Ramos (cell line): ENCODE measurements around the gene PROC.
"Not testable (repeated sequence)": the region's sequence is repeated elsewhere in the genome, so short reads cannot be mapped to it uniquely, and the experiment has no call there.

ENCODE experiments used
- in situ Hi-C: fragments of 300-500 bp; cut with MboI; formaldehyde crosslinking; loops from one replicate; pipeline ENCODE4 v1.14.3; 2022; ENCODE audit warnings: low sequenced_read_pairs; ENCODE audit not compliant: unreplicated experiment

PROC gene

DNA sequence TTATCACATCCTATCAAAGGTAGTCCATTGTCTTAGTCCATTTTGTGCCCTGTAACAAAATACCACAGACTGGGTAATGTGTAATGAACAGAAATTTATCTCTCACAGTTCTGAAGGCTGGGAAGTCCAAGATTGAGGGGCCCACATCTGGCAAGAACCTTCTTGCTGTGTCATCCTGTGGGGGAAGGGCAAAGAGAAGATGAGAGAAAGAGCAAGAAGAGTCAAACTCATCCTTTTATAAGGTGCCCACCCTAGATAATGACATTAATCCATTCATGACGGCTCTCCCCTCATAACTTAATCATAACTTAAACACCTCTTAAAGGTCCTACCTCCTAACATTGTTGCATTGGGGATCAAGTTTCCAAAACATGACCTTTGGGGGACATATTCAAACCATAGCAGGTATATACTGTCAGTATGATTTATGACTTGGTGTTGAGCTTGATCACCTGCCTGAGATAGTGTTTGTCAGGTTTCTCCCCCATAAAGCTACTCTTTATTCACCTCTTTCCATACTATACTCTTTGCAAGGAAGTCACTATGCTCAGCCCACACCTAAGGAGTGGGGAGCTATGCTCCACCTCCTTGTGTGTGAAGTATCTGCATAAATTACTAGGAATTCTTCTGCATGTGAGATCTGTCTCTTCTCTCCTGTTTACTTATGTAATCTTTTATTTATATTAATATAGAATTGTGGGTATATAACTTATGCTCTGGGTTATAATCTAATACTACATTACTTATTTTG lies 25.2 kb upstream of the PROC start:
- in situ Hi-C loops: no loop called here

DNA sequence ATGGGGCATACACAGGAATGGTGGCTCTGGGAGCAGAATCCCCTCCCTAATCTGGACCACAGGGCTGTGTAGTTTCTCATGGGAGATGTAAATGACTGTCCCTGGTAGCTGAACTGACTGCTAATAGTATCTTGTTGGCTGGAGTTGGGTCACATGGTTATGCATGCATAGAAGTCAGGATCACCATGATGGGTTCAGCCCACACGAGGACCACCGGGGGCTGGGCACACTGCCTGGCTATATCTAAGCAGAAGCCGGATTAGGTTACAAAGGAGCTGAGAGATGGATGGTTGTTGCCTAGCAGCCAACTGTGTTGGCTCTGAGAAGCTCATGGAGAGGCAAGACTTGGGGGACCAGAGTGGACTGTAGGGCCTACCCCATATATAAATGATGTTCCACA lies 23.7 kb upstream of the PROC start:
- in situ Hi-C loops: no loop called here

DNA sequence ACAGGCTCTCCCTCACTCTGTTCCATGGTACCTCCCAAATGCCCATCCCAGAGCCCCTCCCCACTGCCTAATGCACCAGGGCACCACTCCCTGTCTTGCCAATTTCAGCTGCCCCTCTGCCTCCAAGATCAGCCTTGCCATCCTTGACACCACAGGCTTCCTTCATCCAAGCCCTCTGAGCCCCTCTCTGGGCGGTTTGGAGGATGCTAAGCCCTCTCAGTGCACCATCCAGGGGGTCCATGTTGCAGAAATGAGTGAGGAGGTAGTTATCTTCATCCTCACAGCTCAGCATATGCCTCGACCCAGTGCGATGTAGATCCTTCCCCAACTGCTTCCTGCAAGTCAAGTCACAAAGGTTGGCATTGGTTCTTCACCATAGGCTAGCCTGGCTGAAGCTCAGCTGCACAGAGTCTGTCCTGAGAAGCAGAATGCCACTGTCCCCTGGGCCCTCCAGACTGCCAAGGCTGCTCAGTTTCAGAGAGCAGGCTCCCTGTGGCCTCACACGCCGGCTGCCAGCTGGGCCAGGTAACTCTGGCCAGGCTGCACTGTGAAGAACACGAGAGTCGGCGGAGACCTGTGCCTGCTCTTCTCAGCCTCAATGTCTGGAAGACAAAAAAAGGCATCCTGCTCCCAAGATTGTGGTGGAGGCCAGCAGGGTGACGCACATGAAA lies 20.5 kb upstream of the PROC start:
- in situ Hi-C loops: no loop called here

DNA sequence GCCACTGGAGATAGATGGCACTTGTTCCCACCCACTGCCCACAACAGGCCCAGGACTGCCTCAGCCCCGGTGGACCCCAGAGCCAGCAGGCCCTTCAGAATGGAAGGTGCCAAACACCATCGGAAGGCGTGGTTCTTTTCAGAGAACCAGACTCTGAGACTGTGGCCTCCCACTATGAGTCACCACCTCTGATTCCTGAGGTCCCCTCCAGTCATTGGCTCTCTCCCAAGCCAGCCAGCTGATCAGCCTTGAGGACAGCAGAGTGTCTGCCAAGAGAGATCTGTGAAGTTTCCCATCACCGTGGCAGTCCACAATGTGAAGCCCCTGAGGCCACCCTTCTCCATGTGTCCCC lies 20.0 kb upstream of the PROC start:
- in situ Hi-C loops: no loop called here

DNA sequence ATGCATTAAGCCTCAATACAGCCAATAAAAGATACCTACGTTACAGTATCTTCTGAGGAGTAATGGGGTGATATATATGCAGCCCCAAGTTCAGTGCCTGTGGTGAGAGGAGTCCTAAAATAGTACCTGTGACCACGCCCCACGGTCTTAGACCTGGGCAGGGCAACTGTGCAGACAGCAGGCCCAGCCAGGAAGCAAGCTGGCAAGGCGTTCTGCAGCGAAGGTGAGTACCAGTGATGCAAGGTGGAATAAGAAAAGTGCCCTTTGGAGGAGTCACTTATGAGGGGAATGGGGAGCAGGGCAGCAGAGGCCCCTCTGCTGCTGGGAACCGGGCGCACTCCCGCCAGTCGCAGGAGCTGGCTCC lies 17.7 kb upstream of the PROC start:
- in situ Hi-C loops: no loop called here

DNA sequence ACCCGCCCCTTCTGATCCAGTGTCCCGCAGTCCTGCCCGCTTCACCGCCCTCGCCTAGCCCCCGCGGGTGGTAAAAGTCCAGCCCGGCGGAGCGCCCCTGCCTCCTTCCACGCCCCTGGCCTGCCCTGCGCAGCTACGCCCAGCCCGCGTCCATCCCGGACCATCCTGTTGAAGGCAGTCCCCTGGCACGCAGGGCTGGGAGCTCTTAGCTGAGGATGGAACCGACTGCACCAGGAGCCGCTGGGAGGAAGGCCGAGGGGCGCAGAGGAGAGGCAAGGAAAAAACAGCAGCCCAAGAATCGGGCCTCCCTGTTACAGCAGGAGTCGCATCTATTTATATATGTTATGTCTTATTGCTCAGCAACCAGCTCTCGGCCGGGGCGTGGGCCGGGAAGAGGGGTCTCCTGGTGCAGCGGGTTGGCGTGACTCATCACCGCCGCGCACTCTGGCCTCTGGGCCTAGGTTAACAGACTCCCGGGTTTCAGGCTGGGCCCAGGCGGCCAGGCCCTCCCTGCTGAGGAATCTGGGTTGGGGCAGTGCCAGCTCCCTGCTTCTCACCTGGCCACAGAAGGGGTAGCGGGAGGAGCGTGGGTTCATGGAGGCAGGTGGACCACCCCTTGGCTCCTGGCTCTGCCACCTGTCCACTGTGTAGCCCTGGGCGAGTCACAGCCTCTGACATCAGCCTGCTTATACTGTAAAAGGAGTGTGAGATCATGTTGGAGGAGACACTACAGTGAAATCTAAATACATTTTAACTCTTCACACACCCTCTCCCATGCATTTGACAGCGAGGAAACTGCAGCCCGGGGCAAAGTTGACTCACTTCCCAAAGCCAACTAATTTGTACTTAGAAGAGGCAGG lies 17.1 kb upstream of the PROC start:
- in situ Hi-C loops: no loop called here

DNA sequence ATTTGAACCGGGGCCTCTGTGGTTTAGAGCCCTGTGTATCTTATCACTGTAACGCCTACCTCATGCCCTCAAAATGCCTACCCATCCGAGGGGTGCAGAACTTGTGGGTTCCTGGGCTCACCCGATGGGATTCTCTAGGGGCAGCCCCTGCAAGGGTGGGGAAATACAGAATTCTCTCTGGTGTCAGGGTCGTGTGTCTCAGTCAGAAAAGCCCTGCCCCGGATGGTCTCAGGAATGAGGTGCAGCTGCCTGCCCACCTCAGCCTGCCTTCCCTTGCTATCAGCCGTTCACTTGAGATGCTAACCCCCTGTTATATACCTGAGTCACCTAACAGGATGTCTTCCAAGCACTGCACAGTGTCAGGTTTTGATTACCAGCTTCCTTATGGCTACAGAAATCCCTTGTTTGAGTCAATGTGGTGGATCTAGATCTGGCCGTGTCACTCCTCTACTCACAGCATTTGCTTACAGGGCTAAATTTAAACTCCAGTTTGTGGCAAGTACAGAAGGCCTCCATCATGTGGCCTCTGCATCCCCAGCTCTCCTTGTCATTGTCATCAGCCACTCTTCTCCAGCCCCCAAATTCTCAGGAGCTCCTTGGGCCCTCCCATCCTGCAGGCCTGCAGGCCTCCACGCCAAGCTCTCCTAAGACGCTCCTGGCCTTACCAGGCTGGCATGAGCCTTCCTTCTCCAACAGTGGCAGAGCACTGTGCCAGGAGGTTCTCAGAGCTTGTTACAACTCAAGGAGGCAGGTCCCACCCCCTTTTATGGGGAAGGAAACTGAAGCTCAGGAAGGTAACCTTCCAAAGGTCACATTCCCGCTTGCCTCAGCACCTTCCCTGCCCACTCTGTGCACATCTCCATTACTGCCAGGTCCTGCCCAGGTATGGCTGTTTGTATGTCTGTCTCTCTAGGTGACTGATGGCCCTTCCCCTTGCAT lies 16.2 kb upstream of the PROC start:
- in situ Hi-C loops: no loop called here

DNA sequence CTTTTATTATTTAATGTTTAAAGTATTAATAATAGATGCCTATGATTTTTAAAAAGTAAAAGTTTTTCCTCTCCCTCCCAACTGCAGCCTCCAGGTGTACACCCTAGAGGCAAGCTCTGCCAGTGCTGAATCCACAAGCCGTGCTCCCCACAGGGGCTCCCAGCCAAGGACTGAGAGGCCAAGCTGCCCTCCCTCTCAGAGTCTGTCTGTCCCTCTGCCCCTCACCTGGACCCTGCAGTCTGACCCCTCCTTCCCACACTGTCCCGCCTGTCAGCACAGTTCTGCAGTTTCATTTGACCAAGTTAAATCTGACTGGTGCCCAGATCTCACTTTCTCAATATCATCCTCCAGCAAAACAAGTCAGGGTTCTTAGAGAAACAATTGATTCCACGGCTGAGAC lies 14.8 kb upstream of the PROC start:
- in situ Hi-C loops: no loop called here

DNA sequence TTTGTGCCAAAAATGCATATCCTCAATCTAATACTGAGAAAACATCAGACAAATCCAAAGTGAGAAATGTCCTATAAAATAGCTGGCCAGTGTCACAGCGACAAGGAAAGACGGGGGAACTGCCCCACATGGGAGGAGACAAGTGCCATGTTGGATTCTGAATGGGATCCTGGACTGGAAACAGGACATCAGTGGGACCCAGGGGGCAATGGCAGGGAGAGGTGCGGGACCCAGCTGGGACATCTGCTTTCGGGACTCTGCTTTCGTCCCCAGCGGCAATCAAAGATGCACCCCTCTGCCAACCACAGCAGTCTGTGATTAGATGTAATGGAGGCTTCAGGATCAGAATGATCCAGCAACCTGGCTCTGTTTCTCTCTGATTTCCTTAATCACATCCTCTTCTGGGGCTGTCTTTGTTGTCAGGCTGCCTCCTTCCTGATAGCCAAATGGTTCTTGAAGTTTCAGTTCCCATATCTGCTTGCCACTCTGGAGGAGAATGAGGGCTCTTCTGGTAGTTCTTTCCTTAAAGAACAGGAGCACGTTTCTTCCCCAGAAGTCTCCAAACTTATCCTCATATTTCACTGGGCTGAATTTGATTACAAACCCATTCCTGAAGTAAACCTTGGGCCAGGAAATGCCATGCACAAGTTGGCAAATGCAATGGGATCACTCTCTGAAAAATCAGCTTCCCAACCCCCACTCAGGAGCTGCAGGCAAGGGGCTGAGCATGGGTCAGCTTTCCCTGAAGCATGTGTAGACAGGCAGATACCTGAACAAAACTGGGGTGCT lies 13.6 kb upstream of the PROC start:
- in situ Hi-C loops: no loop called here

DNA sequence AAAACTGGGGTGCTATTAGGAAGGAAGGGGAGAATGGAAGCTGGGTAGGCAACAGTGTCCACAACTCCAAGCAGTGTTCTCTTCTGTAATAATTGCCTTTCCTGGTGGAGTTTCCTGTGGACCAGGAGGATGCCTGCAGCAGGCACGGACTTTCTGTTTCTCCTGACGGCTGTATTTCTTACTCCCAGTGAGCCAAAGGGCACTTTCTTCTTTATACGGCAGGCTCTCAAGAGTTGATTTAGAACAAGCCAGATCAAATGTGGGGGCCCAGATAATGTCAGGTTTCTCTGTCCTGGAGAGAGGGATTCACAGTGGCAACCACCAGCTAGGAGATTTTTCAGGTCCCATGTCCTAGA lies 13.0 kb upstream of the PROC start:
- in situ Hi-C loops: no loop called here

DNA sequence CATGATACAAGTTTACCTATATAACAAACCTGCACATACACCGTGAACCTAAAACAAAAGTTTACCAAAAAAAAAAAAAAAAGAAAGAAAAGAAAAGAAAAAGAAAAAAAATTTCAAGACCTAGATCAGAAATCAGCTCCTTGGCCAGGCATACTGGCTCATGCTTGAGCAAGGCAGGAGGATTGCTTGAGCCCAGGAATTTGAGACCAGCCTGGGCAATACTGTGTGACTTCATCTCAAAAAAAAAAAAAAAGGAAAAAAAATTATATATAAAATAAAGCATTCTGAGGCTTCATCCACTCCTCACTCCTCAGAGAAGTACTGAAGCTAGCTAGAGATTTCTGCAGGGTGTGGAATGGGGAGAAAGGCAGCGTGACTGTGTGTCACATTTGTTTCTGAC lies 11.8 kb upstream of the PROC start:
- in situ Hi-C loops: no loop called here

DNA sequence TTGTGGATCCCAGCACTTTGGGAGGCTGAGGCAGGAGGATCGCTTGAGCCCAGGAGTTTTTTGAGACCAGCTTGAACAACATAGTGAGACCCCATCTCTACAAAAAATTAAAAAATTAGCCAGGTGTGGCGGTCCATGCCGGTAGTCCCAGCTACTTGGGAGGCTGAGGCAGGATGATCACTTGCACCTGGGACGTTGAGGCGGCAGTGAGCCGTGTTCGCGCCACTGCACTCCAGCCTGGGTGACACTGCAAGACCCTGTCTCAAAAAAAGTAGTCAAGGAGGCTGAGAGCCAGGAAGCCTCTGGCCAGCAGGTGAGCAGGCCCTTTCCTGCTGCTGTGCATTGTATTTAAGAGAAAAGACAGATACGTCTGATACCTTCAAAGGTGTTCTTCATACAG lies 11.1 kb upstream of the PROC start:
- in situ Hi-C loops: no loop called here

DNA sequence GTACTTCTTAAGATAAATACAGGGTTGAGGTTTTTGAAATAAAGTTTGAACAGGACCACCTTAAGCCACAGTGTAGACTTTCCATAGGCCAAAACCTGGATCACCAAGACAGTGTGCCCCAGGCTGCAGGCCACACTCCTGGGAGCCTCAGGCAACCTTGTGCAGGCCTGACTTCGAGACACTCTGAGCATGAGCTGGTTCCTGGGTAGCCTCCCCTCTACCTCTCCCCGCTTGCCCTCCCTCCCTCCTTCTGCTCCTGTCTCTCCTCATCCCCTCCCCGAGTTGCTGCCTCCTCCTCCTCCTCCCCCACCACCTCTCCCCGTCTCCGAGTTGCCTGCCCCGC lies 10.6 kb upstream of the PROC start:
- in situ Hi-C loops: no loop called here

DNA sequence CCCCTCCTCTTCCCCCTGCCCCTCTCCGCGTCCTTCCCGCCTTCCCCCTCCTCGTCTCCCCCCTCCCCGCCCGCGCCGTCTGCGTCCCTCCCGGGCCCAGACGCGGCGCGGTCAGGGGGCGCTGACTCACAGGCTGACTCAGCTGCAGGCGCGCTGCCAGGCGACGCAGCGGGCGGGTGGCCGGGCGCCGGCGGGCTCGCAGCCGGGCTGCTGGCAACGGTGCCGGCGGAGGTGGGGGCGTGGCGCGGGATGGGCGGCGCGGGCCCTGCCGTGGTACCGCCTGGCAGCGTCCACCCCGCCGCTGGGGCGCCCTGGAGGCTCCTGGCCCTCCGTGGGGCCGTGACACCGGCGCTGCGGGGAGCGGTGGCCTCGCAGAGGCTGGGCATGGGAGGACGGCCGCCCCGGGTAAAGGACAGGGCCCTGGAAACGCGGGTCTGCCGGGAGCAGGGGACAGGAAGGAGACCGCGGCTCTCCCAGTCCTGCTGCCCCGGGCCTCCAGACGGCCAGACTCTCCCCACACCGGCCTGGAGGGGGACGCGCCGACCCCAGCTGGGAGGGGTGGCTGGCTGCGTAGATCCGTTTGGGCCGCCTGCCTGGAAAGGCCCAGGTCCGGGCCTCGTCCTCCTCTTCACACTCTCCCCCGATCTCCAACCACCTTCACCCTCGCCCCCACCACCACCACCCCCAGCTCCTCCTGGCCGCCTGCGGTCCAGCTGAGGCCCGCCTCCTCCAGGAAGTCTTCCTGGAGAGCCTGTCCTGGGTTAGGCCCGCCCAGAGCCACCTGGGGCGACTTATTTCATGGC lies 10.0 kb upstream of the PROC start:
- in situ Hi-C loops: no loop called here

DNA sequence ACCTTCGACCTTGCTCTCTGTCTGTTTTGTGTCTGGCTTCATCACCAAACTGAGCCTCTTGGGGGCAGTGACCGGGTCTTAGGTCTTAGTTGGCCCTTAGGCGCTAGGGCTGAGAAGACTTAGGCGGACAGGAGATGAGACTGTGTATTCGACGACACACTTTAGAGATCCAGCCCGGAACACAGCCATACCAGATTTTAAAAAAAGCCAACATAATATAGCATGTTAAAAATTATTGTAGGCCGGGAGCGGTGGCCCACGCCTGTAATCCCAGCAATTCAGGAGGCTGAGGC lies 9.5 kb upstream of the PROC start:
- in situ Hi-C loops: no loop called here

DNA sequence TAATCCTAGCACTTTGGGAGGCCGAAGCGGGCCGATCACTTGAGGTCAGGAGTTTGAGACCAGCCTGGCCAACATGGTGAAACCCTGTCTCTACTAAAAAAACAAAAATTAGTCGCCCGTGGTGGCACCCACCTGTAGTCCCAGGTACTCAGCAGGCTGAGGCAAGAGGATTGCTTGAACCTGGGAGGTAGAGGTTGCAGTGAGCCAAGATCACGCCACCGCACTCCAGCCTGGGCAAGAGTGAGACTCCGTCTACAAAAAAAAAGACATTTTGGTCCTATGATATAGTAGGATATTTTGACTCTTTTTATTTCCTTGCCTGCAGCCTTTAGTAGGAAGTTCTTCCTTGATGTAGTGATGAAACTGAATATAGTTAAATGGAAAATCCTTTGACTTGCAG lies 8.5 kb upstream of the PROC start:
- in situ Hi-C loops: not testable (repeated sequence)

DNA sequence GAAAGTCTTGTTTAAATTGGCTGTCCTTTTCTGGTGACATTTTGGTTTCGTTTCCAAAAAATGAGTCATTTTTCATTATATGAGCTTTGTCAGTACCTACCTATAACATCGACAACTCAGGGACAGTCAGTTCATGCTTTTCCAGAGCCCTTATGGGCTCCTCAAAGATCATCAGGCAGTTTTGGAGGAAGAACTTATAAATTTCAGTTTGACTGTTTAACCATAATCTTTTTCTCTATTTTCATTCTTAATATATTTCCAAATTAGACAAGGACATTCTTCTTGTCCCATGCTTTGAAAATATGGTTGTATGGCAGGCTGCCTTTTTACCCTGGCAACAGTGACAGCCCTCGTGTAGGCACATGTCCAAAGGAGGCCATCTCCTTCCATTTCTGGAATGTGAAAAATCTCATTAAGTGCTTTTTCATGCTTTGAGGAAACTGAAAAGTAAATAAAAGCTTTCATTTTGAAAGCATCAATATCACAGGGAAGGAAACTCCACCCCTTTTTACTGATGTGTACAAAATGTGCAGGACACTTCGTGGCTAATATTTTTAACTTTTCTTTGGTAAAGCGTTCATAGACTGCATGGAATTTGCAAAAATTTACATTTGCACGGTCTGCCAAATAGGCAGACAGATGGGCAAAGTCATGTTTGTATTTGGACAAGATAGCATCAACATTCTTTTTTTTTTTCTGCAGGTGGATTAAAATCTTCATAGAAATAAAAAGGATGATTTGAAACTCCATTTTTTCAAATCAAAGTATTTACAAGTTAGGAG lies 7.2 kb upstream of the PROC start:
- in situ Hi-C loops: no loop called here

DNA sequence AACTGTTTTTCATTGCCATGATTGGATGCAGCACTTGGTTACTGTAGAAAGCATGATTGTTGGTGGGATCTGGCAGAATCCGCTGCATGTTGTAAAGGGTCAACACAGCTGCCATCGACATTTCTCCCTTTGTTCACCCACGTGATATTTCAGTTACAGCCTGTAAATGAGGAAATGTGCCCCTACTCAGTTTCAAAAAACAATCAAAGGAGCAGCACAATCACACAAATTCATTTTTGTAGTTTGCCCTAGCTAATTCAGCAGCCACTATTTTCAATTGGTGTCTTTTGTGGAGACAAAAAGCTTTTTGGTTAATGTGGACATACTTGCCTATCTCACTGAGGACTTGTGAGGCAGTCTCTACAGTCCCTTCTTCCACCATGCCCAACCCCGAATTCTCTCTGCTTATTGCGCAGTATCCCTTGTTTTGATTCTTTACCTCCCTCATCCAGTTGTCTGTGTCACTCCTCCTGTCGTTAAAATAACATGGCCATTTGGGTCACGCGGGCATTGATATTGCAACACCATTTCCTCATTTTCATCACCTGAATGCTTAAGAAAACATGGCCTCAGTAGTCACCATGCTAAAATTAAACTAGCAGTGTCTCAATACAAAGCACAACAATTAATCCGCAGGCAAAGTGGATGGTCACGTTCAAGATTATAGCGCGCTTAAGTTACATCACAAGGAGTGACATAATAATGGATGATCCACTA lies 6.4 kb upstream of the PROC start:
- in situ Hi-C loops: no loop called here
